GM12875 (cell line): Measurements from ENCODE around the gene FRMD3.

ENCODE experiments used
- H3K4me3 ChIP-seq: one replicate; pipeline ENCODE4 v1.5.1; 2011; ENCODE audit warnings: low read depth, low read length, control low read depth
- TF ChIP-seq, protein P1 (sequence below): IDR thresholded peaks from 2 replicates; pipeline ENCODE4 v1.5.1; 2011; ENCODE audit warnings: low read depth, mild to moderate bottlenecking, control low read depth, inconsistent platforms, low read length, moderate library complexity, borderline replicate concordance; ENCODE audit not compliant: insufficient read depth

Gene FRMD3

GRCh38 chr9:83304686-83305085 lies 233.5 kb downstream of the FRMD3 start:
- TF ChIP-seq, protein P1, sequence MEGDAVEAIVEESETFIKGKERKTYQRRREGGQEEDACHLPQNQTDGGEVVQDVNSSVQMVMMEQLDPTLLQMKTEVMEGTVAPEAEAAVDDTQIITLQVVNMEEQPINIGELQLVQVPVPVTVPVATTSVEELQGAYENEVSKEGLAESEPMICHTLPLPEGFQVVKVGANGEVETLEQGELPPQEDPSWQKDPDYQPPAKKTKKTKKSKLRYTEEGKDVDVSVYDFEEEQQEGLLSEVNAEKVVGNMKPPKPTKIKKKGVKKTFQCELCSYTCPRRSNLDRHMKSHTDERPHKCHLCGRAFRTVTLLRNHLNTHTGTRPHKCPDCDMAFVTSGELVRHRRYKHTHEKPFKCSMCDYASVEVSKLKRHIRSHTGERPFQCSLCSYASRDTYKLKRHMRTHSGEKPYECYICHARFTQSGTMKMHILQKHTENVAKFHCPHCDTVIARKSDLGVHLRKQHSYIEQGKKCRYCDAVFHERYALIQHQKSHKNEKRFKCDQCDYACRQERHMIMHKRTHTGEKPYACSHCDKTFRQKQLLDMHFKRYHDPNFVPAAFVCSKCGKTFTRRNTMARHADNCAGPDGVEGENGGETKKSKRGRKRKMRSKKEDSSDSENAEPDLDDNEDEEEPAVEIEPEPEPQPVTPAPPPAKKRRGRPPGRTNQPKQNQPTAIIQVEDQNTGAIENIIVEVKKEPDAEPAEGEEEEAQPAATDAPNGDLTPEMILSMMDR, result no peak
- H3K4me3 ChIP-seq, result no peak overlapping the region

- TF ChIP-seq, protein P1, result no peak
- H3K4me3 ChIP-seq, result no peak overlapping the region
These were observed 238.6 kb downstream of the FRMD3 start for GRCh38 chr9:83299571-83299970.

- TF ChIP-seq, protein P1, result no peak
- no peak overlapping the region for H3K4me3 ChIP-seq
These were observed 239.1 kb downstream of the FRMD3 start for GRCh38 chr9:83299094-83299493.

DNA sequence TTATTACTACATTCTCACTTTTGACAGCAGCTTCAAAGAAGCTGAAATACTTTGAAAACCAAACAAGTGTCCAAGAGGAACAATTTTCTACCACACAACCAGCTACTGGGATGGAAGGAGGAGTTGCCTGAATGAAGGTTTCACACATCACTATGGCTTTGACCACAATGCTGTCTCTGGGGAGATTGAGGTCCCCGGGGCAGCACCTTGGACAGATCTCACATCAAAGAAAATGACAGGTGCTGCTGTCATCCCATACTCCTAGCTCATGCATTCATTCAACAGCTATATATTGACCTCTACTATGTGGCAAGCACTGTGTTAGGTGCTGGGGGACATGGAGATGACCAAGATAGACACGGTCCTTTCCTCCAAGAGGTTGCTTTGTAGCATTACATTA lies 242.1 kb downstream of the FRMD3 start:
- TF ChIP-seq, protein P1, result no peak

DNA sequence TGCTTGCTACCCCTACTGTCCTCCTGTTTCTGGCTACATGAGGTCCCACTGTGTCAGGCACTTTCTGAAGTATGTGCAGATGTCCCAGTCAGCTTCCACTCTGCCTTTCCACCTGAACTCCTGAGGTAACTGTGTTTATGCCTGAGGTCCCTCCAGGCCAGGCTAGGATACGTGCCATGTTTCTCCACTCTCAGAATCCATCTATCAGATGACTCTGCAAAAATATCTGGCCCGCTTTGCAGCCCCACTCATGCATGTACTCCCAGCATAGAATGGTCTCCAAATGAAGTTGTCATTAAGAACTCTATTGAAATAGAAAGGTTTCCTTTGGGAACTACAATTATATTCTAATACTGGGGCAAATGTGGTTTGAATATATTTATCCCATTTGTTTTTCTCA lies 243.4 kb downstream of the FRMD3 start:
- no peak overlapping the region for H3K4me3 ChIP-seq
- TF ChIP-seq, protein P1, result no peak

More for the DNA sequence above, 242.1 kb downstream of the FRMD3 start:
- no peak overlapping the region for H3K4me3 ChIP-seq

GRCh38 chr9:83291196-83291595 lies 247.0 kb downstream of the FRMD3 start:
- TF ChIP-seq, protein P1, result no peak
- H3K4me3 ChIP-seq, result no peak overlapping the region

DNA sequence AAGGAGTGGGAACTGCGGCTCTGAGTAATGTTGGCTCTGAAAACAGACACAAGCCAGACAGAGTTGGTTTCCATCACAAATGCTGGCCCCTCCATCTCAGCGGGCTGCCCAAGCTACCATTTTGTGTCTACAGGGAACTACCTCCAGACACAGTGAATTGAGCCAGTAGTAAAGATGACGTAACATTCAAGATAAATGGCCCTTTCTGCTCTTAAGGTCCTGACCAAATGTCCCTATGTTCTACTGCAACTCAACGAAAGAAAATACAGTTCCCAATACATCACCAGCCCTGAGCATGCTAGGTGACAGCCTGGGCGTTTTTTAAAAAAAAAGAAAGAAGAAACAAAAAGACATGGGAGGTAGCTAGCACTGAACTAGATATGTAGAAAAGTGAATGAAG lies 247.5 kb downstream of the FRMD3 start:
- TF ChIP-seq, protein P1, result no peak
- H3K4me3 ChIP-seq, result no peak overlapping the region
